DOHH2 (cell line): ENCODE results near the gene LAIR1.

Source experiments
- H3F3A ChIP-seq: fragments of 200-600 bp; sonication (generic), shearing (Covaris generic); 2 replicates; pipeline ENCODE4 v1.6.0; 2016; ENCODE audit warnings: antibody characterized with exemption, mild to moderate bottlenecking; ENCODE audit not compliant: control insufficient read depth, insufficient read depth
- H3K27ac ChIP-seq: fragments of 200-600 bp; sonication (generic); 2 replicates; pipeline ENCODE4 v1.5.1; 2014; ENCODE audit warnings: low read depth, mild to moderate bottlenecking, low read length, moderate library complexity
- H3K27me3 ChIP-seq: fragments of 200-600 bp; sonication (generic); 2 replicates; pipeline ENCODE4 v1.6.1; 2014; ENCODE audit warnings: mild to moderate bottlenecking, low read length, mixed read lengths; ENCODE audit not compliant: control insufficient read depth
- H3K36me3 ChIP-seq: fragments of 200-600 bp; sonication (generic); 2 replicates; pipeline ENCODE4 v1.6.1; 2014; ENCODE audit warnings: mild to moderate bottlenecking, low read length, moderate library complexity, mixed read lengths; ENCODE audit not compliant: control insufficient read depth
- H3K4me1 ChIP-seq: fragments of 200-600 bp; sonication (generic); 2 replicates; pipeline ENCODE4 v1.6.1; 2014; ENCODE audit warnings: mild to moderate bottlenecking, low read length, mixed read lengths; ENCODE audit not compliant: control insufficient read depth
- H3K4me2 ChIP-seq: fragments of 200-600 bp; sonication (generic); 2 replicates; pipeline ENCODE4 v1.6.0; 2014; ENCODE audit warnings: mild to moderate bottlenecking, low read length, moderate library complexity
- H3K4me3 ChIP-seq: fragments of 200-600 bp; sonication (generic); 2 replicates; pipeline ENCODE4 v1.5.1; 2014; ENCODE audit warnings: mild to moderate bottlenecking, low read length, mixed read lengths
- H3K79me2 ChIP-seq: fragments of 200-600 bp; sonication (generic); 2 replicates; pipeline ENCODE4 v1.6.1; 2014; ENCODE audit warnings: mild to moderate bottlenecking, low read length, mixed read lengths; ENCODE audit not compliant: control insufficient read depth
- H3K9me2 ChIP-seq: fragments of 200-600 bp; sonication (generic); replicated peaks from 2 replicates; pipeline ENCODE4 v1.6.1; 2014; ENCODE audit warnings: mild to moderate bottlenecking, low read length, mixed read lengths; ENCODE audit not compliant: control insufficient read depth
- H3K9me3 ChIP-seq: fragments of 200-600 bp; sonication (generic); 2 replicates; pipeline ENCODE4 v1.6.1; 2014; ENCODE audit warnings: antibody characterized with exemption, low read length, mixed read lengths; ENCODE audit not compliant: control insufficient read depth, insufficient read depth
- H4K20me1 ChIP-seq: fragments of 200-600 bp; sonication (generic); 2 replicates; pipeline ENCODE4 v1.6.0; 2014; ENCODE audit warnings: low read depth, mild to moderate bottlenecking, antibody characterized with exemption, low read length, moderate library complexity; ENCODE audit not compliant: control insufficient read depth, insufficient read depth
- CTCF ChIP-seq: fragments of 200-600 bp; sonication (generic); IDR thresholded peaks from one replicate; pipeline ENCODE4 v1.5.1; 2014; ENCODE audit warnings: antibody characterized with exemption, mild to moderate bottlenecking, low read depth, low read length; ENCODE audit not compliant: poor library complexity, severe bottlenecking
- EZH2phosphoT487 ChIP-seq: fragments of 200-600 bp; sonication (generic); IDR thresholded peaks from 2 replicates; pipeline ENCODE4 v1.6.1; 2017; ENCODE audit warnings: borderline replicate concordance, mild to moderate bottlenecking, antibody characterized with exemption, low read length, moderate library complexity, mixed read lengths

The LAIR1 gene

GRCh38 chr19:54317108-54317964, 47.4 kb downstream of the LAIR1 start:
- no peak overlapping the region for H3K4me3 ChIP-seq
- no peaks in the 10 kb centered on the region for H3K79me2 ChIP-seq
- H3K36me3 ChIP-seq, result no peaks in the 10 kb centered on the region
- H3K27me3 ChIP-seq, result peaks cover 38% of the 10 kb centered on the region
- no peaks in the 10 kb centered on the region for H3K9me2 ChIP-seq
- H3K4me1 ChIP-seq, result peaks cover 7% of the 10 kb centered on the region
- no peaks in the 10 kb centered on the region for H3K9me3 ChIP-seq
- H3K27ac ChIP-seq, result no peak overlapping the region
- no peaks in the 10 kb centered on the region for H3F3A ChIP-seq
- no peak overlapping the region for H3K4me2 ChIP-seq
- TF ChIP-seq CTCF (no peak), EZH2phosphoT487 (no peak)
- H4K20me1 ChIP-seq, result no peaks in the 10 kb centered on the region

- no peaks in the 10 kb centered on the region for H3K9me2 ChIP-seq
- no peaks in the 10 kb centered on the region for H3F3A ChIP-seq
- TF ChIP-seq CTCF, result no peak
- TF ChIP-seq EZH2phosphoT487, result no peak
- no peak overlapping the region for H3K4me2 ChIP-seq
- H3K4me1 ChIP-seq, result peaks cover 7% of the 10 kb centered on the region
- H3K79me2 ChIP-seq, result no peaks in the 10 kb centered on the region
- no peak overlapping the region for H3K27ac ChIP-seq
- H3K4me3 ChIP-seq, result no peak overlapping the region
- H3K27me3 ChIP-seq, result peaks cover 42% of the 10 kb centered on the region
- H3K36me3 ChIP-seq, result no peaks in the 10 kb centered on the region
- H3K9me3 ChIP-seq, result no peaks in the 10 kb centered on the region
- H4K20me1 ChIP-seq, result no peaks in the 10 kb centered on the region
Observed at GRCh38 chr19:54316746-54317107, 48.0 kb downstream of the LAIR1 start.

GRCh38 chr19:54315956-54316355, 48.8 kb downstream of the LAIR1 start:
- no peak for TF ChIP-seq CTCF
- TF ChIP-seq EZH2phosphoT487, result no peak
- Histone ChIP-seq H3K4me3 (no peak overlapping the region), H3K27ac (no peak overlapping the region), H3K9me3 (no peaks in the 10 kb centered on the region), H3K79me2 (no peaks in the 10 kb centered on the region), H3K4me2 (no peak overlapping the region), H3K9me2 (no peaks in the 10 kb centered on the region), H3K36me3 (no peaks in the 10 kb centered on the region), H3K4me1 (peaks cover 7% of the 10 kb centered on the region), H3F3A (no peaks in the 10 kb centered on the region), H3K27me3 (peaks cover 46% of the 10 kb centered on the region), H4K20me1 (no peaks in the 10 kb centered on the region)
